HG03342 (cell line): ENCODE data around the gene PPM1N.
"Not testable (repeated sequence)": the region's sequence is repeated elsewhere in the genome, so short reads cannot be mapped to it uniquely, and the experiment has no call there.

Experiments
- ATAC-seq: cut with Tn5 transposase; IDR thresholded peaks from one replicate; pipeline ENCODE4 v1.9.1; 2021; ENCODE audit warnings: mild to moderate bottlenecking, moderate library complexity; ENCODE audit not compliant: unreplicated experiment

The PPM1N gene

DNA sequence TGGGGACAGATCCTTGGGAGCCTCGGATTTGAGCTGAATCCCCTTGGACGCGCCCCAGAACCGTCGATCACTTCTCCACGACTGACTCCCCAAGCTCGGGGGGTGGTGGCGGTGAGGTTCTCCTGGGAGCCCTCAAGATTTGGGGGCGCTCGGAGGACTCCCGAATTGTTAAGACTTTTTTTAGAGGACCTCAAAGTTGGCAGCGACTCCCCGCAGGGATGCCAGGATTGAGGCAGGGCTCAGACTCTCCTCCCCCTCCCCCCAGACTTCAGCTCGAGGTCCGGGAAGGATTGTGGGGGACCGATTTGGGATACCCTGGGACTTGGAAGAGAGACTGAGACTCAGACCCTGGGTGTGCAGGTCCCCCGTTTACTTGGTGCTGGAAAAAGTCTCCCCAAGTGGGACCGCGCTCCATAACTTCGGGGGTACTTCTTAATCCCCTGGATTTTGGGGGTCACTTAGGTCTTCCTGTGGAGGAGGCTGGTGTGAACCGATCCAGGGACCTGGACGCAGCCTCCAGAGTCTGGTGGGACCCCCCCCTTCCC is 9.7 kb downstream of the PPM1N start:
- ATAC-seq: no peak

DNA sequence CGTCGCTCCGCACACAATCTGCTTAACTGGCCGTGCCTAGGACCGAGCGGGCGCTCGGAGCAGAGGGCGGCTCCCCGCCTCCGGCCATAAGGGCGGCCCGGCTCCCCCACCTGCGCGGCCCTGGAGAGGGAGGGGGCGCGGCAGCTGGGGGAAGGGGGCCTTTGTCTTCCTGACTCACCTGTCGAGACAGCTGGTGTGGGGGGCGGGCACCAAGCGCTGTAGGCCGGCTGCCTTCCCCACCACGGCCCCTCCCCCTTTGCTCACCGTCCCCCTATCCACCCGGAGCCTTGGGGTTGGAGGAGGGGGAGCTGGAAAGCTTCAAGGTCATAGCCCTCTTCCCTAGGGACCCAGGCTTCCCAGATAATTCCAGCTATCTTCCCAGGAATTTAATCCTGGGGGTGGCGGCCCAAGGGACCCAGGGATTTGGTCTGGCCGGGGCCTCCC is 10.2 kb downstream of the PPM1N start:
- ATAC-seq: no peak

DNA sequence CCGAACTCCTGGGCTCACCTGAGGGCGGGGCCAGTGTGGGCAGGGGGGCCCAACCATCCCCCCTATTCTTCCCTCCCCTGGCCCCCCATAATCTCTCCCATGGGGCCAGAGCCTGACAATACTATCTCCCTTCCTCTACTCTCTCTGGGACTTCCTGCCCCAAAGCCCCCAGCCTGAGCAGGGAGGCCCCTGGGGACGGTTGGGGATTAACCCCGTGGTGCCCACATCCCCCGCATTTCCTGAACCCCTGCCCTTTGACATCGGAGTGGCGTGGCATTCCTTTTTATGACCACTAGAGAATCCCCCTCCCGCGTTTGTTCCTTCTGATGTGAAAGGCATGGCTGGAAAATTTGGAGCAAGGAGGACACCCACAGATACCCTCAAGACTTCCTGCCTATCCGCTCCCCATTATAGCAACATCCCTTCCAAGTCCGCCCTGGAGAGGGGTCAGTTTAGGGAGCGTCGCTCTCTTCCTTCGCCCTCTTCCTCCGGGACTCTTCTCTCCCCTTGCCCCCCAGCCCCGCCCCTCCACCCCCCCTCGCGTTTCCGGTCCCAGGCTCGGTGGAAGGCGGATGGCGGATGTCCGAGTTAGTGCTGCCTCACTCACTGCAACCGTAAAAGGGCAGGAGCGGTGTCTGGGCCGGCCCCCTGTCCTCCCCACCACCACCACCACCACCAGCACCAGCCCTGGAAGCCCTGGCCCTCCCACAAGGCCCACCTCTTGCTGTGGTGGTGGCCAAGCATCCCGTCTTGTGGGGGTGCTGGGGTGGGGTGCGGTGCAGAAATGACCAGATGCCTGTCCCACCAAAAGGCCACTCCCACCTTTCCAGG is 10.8 kb downstream of the PPM1N start:
- no peak for ATAC-seq

DNA sequence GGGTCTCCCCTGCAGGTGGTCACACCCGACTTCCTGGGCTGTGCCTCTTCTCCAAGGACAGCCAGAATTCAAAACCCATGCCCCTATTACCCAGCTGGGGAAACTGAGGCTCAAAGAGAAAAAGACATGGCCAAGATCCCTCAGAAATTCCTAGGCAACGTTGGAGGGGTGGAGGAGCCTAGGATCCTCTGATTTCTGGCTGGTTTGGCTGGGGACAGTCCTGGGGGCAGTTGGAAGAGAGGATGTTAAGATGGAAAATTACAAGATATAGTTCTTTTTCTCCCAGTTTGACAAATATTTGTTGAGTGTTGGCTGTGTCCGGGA is 11.4 kb downstream of the PPM1N start:
- ATAC-seq: no peak

DNA sequence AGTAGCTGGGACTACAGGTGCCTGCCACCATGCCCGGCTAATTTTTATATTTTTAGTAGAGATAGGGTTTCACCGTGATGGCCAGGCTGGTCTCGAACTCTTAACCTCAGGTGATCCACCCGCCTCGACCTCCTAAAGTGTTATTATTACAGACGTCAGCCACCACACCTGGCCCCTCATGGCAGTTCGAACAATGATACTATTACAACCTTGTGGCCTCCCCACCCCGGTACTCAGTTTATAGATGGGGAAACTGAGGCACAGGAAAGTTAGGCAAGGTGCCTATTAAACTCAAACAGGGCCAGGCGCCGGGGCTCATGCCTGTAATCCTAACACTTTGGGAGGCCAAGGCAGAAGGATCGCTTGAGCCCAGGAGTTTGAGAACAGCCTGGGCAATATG is 12.1 kb downstream of the PPM1N start:
- ATAC-seq: not testable (repeated sequence)

DNA sequence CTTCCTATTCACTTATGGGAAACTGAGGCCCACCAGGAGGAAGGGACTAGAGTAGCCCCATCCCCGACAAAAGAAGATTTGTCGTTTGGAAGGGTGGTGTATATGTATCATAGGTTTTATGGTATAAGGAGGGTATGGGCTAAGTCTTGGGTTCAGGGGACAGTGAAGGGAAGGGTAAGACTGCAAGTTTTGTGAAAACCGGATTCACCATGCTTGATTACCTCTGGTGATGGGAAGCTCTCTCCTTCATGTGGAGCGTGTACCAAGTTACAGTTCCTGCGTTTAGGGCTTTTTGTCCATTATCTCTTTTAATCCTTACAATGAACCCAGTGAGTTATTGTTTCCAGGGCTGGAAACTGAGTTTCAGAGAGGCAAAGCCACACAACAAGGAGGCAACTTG is 12.8 kb downstream of the PPM1N start:
- no peak for ATAC-seq

DNA sequence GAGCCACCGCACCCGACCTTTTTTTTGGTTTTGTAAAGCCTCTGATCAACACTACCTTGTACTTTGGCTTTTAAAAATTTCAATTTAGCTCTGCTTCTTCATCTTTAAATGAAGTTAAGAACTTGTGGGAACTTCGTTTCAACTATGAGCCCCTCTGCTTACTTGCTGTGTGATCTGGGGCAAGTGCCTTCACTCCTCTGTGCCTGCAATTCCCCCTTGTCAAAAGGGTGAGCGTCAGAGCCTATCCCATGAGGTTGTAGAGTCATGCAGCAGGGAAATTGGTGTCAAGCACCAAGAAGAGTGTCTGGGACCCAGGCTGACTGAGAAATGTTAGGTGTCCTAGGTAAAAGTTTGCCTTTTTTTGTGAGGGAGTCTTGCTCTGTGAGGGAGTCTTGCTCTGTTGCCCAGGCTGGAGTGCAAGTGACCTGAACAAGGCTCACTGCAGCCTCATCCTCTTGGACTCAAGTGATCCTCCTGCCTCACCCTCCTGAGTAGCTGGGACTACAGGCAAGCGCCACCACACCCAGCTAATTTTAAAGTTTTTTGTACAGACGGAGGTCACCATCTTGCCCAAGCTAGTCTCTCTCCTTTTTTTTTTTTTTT is 14.7 kb downstream of the PPM1N start:
- ATAC-seq: no peak

DNA sequence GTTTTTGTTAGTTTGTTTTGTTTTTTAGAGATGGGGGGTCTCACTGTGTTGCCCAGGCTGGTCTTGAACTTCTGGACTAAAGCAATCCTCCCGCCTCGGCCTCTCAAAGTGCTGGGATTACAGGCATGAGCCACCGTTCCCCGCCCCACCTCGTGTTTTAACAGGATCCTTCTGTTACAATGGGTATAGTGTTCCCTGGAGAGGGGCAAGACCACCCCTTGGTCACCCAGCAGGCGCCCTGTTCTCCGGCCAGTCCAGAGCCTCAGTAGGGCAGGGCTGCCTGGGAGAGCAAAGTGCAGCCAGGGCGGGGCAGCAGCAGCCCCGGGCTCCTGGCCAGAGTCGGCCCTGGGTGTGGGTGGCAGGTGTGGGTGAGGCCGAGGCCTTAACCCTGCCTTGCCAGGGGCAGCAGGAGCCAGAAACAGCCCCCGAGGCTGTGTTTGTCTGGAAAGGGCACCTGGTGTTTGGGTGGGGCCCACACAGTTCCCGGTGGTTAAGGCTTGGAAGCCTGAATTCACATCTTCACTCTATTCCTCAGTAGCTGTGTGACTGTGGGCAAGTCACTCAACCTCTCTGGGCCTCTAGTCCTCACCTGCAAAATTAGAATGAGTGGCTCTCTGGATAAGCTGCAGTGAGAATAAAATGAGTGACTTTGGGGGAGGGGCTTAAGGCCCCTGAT is 16.3 kb downstream of the PPM1N start:
- no peak for ATAC-seq

DNA sequence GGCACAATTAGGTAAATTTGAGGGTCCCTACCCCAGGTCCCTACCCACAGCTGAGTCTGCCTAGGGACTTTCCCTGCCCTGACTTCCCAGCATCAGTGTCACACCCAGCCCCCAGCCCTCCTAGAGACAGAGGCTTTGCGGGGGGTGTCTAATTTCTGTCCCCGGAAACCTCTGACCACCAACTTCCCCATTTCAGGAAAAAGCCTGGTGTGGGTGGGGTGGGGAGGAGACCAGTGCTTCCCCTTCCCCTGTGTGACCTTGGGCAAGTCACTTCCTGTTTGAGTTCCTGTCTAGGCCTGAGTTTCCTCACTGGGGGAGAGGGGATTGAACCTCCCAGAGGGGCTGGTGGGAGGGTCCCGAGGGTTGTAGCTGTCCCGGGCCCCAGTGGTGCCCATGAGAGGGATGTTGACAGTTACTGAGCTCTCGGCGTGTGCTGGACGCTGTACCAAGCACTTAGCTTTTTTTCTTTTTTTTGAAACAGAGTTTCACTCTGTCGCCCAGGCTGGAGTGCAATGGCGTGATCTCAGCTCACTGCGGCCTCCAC is 16.9 kb downstream of the PPM1N start:
- ATAC-seq: no peak

DNA sequence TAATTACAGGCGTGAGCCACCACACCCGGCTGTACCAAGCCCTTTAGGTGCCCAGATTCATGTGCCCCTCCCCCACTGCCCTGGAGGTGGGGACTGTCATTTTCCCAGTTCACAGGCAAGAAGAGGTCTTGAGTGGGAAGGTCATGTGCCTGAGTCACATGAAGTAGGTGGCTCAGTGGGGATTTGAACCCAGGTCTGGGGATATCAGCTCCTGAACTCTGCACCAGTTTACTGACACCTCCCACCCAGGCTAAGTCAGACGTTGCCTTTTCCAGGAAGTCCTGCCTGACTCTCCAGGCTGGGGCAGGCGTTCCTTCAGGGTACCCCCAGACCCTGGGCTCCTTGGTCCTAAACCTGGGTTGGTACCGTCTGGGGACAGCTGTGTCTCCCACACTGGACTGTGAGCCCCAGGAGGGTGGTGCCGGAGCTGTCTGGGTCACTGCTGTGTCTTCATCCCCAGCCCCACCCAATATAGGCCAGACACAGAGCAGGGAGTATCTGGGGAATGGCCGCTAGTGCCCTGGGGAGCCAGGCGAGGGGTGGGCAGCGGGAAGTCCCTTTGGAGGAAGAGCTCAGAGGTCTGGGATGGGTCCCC is 17.7 kb downstream of the PPM1N start:
- ATAC-seq: no peak

DNA sequence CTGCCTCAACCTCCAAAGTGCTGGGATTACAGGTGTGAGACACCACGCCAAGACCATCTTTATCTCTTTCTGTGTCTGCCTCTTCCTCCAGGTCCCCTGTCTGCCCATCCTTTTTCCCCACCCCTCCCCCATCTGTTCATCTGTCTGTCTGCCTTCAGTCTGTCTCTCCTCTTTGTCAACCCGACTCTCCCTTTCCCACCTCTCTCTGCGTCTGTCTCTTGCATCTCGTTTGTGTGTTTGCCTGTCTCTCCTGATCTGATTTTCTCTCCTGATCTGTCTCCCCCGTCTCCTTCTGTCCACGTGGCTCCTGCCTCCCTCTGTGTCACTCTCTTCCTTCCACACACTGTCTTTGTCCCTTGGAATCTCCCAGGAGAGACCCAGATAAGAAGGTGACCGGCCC is 19.0 kb downstream of the PPM1N start:
- ATAC-seq: no peak

DNA sequence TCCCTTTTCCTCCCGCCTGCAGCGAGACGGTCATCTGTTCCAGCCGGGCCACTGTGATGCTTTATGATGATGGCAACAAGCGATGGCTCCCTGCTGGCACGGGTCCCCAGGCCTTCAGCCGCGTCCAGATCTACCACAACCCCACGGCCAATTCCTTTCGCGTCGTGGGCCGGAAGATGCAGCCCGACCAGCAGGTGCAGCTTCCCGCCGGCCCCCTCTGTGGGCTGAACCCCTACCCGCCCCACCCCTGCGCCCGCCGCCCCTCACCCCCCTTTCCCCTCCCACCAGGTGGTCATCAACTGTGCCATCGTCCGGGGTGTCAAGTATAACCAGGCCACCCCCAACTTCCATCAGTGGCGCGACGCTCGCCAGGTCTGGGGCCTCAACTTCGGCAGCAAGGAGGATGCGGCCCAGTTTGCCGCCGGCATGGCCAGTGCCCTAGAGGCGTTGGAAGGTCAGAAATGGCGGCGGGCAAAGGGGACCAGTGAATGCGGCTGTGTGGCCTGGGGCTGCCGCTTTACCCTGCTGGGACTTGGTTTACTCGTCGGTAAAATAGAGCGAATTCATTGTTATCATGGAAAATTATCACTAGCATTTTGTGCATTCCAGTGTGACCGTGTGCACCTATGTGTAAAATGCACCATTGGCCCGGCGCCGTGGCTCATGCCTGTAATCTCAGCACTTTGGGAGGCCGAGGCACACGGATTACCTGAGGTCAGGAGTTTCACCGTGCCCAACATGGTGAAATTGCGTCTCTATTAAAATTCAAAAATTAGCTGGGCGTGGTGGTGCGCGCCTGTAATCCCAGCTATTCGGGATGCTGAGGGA is 19.6 kb downstream of the PPM1N start:
- ATAC-seq: no peak

DNA sequence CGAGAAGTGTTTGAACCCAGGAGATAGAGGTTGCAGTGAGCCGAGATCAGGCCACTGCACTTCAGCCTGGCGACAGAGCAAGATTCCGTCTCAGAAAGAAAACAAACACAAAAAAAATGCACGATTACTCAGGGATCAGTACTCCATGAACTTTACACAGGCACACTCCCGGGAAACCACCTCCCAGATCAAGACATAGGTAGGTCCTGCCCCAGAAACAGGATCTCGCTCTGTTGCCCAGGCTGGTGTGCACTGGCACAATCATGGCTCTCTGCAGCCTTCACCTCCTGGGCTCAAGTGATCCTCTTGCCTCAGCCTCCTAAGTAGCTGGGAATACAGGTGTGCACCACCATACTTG is 20.2 kb downstream of the PPM1N start:
- no peak for ATAC-seq

DNA sequence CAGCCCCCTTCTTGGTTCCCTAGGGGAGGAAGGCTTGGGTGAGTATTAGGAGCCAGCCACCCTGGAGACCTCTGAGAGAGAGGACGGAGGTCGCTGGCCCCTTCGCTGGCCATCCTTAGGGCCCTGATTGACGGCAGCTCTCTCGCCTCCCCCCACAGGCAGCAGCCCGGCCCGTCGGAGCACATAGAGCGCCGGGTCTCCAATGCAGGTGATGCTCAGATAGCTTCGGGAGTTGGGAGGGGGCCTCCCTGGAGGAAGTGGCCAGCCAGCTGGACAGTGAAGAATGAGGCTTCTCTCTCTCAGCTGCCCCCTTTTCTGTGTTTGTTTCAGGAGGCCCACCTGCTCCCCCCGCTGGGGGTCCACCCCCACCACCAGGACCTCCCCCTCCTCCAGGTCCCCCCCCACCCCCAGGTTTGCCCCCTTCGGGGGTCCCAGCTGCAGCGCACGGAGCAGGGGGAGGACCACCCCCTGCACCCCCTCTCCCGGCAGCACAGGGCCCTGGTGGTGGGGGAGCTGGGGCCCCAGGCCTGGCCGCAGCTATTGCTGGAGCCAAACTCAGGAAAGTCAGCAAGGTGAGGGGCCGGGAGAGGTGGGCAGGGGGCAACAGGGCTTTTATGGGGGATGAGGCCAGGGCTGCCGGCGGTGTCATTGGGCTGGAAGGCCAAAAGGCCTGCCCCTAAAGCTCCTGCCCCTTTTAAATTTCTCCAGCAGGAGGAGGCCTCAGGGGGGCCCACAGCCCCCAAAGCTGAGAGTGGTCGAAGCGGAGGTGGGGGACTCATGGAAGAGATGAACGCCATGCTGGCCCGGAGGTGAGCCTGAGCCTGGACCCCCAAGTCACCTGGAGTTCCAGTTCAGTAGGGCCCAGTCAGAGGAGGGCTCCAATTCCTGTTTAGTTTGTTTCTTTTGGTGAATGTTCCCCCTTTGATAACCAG is 24.0 kb downstream of the PPM1N start:
- ATAC-seq: no peak

DNA sequence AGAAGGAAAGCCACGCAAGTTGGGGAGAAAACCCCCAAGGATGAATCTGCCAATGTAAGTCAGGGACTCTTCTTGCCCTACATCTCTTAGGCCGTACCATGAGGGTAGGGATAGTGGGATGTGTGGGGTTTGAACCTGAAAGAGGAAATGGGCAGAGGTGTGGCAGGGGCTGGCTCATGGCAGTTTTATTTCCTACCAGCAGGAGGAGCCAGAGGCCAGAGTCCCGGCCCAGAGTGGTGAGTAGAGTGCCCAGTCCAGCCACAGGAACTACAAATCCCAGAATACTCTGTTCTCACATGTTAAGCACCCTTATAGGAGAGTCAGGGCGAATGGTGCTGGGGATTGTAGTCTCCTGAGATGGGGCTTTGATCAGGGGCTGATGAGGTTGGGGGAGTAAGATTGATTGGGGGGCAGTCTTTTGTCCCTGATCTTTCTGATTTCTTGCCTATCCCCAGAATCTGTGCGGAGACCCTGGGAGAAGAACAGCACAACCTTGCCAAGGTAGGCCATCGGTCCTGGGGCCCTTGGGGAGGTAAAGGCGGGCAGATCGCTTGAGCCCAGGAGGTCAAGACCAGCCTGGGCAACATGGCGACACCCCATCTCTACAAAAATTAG is 25.5 kb downstream of the PPM1N start:
- ATAC-seq: peak; percentile 74

DNA sequence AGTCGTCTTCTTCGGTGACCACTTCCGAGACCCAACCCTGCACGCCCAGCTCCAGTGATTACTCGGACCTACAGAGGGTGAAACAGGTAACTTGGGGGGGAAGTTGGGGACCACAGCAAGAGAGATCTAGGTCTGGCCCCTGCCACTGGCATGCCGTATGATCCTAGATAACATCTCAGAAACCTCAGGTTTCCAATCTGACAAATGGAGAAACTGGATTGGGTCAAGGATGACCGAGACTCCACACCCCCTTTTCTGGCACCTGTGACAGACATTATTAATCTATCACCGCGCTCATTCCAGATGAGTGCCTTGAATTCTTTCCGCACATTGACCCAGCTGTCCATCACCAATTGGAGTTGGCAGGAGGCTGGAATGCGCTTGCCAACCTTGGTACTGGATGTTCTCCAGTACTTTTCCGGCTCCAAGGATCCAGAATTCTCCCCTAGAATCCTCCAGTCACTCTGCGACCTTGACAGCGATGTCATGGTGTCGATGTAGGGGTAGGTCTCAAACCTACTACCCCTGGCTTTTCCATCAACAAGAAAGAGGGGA is 26.4 kb downstream of the PPM1N start:
- ATAC-seq: no peak

DNA sequence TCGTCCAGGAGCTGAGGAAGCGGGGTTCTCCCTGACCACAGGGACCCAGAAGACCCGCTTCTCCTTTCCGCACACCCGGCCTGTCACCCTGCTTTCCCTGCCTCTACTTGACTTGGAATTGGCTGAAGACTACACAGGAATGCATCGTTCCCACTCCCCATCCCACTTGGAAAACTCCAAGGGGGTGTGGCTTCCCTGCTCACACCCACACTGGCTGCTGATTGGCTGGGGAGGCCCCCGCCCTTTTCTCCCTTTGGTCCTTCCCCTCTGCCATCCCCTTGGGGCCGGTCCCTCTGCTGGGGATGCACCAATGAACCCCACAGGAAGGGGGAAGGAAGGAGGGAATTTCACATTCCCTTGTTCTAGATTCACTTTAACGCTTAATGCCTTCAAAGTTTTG is 27.9 kb downstream of the PPM1N start:
- no peak for ATAC-seq

DNA sequence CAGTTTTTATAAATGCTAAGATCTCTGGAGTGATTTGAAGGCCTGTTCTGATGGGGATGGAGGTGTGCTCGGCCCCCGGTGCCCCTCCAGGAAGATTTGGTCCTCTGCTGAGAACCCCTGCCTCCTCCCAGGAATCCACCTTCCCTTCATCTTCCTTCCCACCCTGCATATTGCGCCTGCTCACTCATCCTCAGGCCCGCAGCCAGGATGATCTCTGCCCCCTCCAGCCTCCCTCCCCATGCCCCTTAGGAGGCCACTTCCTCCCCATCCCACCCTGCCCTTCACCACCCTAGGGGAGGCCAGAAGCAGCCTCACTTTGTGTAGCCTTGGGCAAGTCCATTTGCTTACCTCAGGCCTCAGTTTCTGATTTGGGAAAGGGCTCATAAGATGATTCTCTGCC is 28.7 kb downstream of the PPM1N start:
- ATAC-seq: no peak

DNA sequence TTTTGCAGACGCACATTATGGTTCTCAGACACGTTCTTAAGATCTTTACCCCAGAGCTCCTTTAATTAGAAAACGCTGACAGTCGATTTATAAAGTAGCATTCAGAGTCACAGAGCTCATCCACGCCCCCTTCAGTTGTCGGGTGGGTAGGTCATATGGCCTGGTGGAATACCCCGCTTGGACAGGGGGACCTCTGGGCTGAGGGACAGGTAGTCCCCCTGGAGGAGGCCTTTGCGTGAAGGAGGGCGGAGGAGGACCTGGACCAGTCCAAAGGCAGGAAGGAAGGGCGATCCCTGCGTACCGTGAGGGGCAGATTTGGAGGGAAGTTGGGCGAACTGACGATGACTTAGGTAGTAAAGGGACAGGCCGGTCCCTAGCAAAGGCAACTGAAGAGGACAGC is 29.5 kb downstream of the PPM1N start:
- no peak for ATAC-seq
